ENCODE measurements around the gene INPP4B. TPM values are rescaled to one million over a fixed set of nuclear protein-coding genes. Genes with fewer than 3 reads are reported as not detected.

Gene INPP4B
- polyA plus RNA-seq, 1 donor, result 40.6 TPM

- DNase-seq, result no peak
Measured at GRCh38 chr4:142463206-142463605, 382.9 kb downstream of the INPP4B start.

- DNase-seq, result no peak
Measured at GRCh38 chr4:142452161-142452855, 393.8 kb downstream of the INPP4B start.

- no peak for DNase-seq
Measured at GRCh38 chr4:142449771-142450373, 396.2 kb downstream of the INPP4B start.

GRCh38 chr4:142447009-142447408 lies 399.1 kb downstream of the INPP4B start:
- no peak for DNase-seq

GRCh38 chr4:142443469-142443868 lies 402.6 kb downstream of the INPP4B start:
- DNase-seq, result no peak

- DNase-seq, result no peak
Measured at GRCh38 chr4:142440093-142440492, 406.0 kb downstream of the INPP4B start.

- DNase-seq, result no peak
Measured at GRCh38 chr4:142435599-142436235, 410.4 kb downstream of the INPP4B start.

GRCh38 chr4:142434519-142435224 lies 411.4 kb downstream of the INPP4B start:
- no peak for DNase-seq

- DNase-seq, result no peak
Measured at GRCh38 chr4:142428715-142429114, 417.4 kb downstream of the INPP4B start.

- no peak for DNase-seq
Measured at GRCh38 chr4:142427456-142427855, 418.6 kb downstream of the INPP4B start.

- no peak for DNase-seq
Measured at GRCh38 chr4:142423861-142424260, 422.2 kb downstream of the INPP4B start.

GRCh38 chr4:142420311-142421095 lies 425.6 kb downstream of the INPP4B start:
- DNase-seq, result no peak

- DNase-seq, result no peak
Measured at GRCh38 chr4:142419712-142420111, 426.4 kb downstream of the INPP4B start.

- DNase-seq, result no peak
Measured at GRCh38 chr4:142418697-142419096, 427.4 kb downstream of the INPP4B start.

GRCh38 chr4:142416711-142417275 lies 429.3 kb downstream of the INPP4B start:
- DNase-seq, result no peak

GRCh38 chr4:142416121-142416520 lies 430.0 kb downstream of the INPP4B start:
- DNase-seq, result no peak

- peak; percentile 14 for DNase-seq
Measured at GRCh38 chr4:142414366-142414990, 431.6 kb downstream of the INPP4B start.

- no peak for DNase-seq
Measured at GRCh38 chr4:142413485-142413884, 432.6 kb downstream of the INPP4B start.

GRCh38 chr4:142411993-142412392 lies 434.1 kb downstream of the INPP4B start:
- DNase-seq, result no peak

- no peak for DNase-seq
Measured at GRCh38 chr4:142408003-142408441, 438.1 kb downstream of the INPP4B start.

GRCh38 chr4:142407596-142407995 lies 438.5 kb downstream of the INPP4B start:
- no peak for DNase-seq
